Measurements from ENCODE around the gene DGKD. TPM values are rescaled to one million over a fixed set of nuclear protein-coding genes. Genes with fewer than 3 reads are reported as not detected.

Gene DGKD
- total RNA-seq, 1 donor from 2014 or later = 17.7 TPM

DNA sequence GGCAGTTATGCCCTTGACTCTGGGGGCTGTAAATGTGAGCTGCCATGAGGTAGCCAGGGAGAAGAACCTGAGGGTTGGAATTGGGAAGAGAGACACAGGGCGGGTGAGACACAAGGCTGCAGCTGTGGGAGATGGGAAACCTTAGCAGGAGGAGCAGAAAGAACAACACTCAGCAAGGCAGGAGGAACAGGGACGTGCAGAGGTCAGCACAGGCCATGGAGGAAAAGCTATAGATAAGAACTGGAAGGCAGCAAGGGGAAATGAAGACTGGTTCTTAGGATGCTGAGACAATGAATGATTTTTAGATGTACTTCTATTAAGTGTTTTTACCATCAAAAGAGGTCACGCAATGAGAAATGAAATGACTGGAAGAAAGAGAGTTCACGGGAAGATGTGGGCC is 132.1 kb downstream of the DGKD start:
- Histone ChIP-seq H3K4me1 (ENCODE audit: insufficient read depth, low read length) (peaks cover 33% of the 10 kb centered on the region), H2AFZ (ENCODE audit: low read depth, low read length) (no peak overlapping the region), H3K4me3 (ENCODE audit: insufficient read depth, low read depth, low read length) (no peak overlapping the region), H3K27ac (ENCODE audit: low read depth, low read length) (peak overlapping the region; percentile 94), H3K4me2 (ENCODE audit: low read length) (peak overlapping the region; percentile 68), H3K79me2 (ENCODE audit: insufficient read depth, low read length) (no peaks in the 10 kb centered on the region), H4K20me1 (ENCODE audit: insufficient read depth, low read length) (no peaks in the 10 kb centered on the region), H3K9me3 (ENCODE audit: insufficient read depth, low read depth, low read length) (no peaks in the 10 kb centered on the region), H3K27me3 (ENCODE audit: insufficient read depth, low read length) (no peaks in the 10 kb centered on the region), H3K9ac (ENCODE audit: low read length) (peak overlapping the region; percentile 78), H3K36me3 (ENCODE audit: insufficient read depth, low read length) (peaks cover 5% of the 10 kb centered on the region)
- Mint-ChIP-seq H3K4me3 (ENCODE audit: unreplicated experiment) (no peak overlapping the region), H3K27me3 (ENCODE audit: low read depth, unreplicated experiment) (no peaks in the 10 kb centered on the region), H3K27ac (ENCODE audit: unreplicated experiment) (peak overlapping the region; percentile 93), H3K9me3 (ENCODE audit: unreplicated experiment) (no peaks in the 10 kb centered on the region), H3K36me3 (ENCODE audit: low read depth, unreplicated experiment) (peaks cover 13% of the 10 kb centered on the region), H3K4me1 (ENCODE audit: low read depth, unreplicated experiment) (peaks cover 39% of the 10 kb centered on the region)
- TF ChIP-seq, protein P1, sequence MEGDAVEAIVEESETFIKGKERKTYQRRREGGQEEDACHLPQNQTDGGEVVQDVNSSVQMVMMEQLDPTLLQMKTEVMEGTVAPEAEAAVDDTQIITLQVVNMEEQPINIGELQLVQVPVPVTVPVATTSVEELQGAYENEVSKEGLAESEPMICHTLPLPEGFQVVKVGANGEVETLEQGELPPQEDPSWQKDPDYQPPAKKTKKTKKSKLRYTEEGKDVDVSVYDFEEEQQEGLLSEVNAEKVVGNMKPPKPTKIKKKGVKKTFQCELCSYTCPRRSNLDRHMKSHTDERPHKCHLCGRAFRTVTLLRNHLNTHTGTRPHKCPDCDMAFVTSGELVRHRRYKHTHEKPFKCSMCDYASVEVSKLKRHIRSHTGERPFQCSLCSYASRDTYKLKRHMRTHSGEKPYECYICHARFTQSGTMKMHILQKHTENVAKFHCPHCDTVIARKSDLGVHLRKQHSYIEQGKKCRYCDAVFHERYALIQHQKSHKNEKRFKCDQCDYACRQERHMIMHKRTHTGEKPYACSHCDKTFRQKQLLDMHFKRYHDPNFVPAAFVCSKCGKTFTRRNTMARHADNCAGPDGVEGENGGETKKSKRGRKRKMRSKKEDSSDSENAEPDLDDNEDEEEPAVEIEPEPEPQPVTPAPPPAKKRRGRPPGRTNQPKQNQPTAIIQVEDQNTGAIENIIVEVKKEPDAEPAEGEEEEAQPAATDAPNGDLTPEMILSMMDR (IDR thresholded peaks at IDR 0.05; ENCODE audit: insufficient read depth, low read depth, low read length) = no peak
- TF ChIP-seq EZH2 (IDR thresholded peaks at IDR 0.05; ENCODE audit: insufficient read depth, low read length) = no peak
- DNase-seq (ENCODE audit: low read depth) (no peak), FAIRE-seq (no peak)

DNA sequence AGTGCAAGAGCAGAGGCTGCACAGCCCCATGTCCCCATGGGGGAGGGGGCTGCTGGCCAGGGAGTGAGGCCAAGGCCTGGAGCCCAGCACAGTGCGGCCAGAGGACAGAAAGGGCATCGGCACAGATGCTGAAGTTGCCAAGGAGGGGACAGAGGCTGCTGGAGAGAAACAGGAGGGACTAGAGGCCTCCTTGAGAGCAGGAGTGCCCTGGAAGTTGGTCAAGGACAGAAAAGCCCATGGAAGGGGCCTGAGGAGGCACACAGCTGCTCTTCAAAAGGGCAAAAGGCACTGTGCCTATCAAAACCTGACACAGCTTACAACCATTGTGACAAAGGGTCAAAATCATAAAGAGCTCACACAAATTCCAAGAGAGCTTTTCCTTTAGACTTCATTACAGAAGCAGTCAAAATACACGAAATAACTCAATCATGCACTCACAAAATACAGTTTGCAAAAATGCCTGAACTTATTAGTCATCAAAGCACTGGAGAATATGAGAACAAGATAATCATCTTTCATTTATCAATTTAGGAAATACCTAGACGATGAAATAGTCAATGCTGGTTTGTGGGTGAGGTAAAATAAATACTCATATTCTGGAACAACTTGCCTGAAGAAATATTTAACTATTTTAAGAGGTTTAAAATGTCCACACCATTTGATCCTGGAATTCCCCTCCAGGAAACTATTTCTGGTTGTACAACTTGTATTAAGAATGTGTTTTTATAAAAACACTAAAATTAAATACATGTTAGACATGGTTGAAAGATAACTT is 132.7 kb downstream of the DGKD start:
- H2AFZ ChIP-seq (ENCODE audit: low read depth, low read length) = no peak overlapping the region
- peak; percentile 97 for DNase-seq (ENCODE audit: low read depth)
- no peaks in the 10 kb centered on the region for H3K27me3 Mint-ChIP-seq (ENCODE audit: low read depth, unreplicated experiment)

More for the DNA sequence above, 132.7 kb downstream of the DGKD start:
- Mint-ChIP-seq H3K27ac (ENCODE audit: unreplicated experiment) (peak overlapping the region; percentile 93), H3K4me3 (ENCODE audit: unreplicated experiment) (no peak overlapping the region), H3K9me3 (ENCODE audit: unreplicated experiment) (no peaks in the 10 kb centered on the region), H3K4me1 (ENCODE audit: low read depth, unreplicated experiment) (peaks cover 39% of the 10 kb centered on the region), H3K36me3 (ENCODE audit: low read depth, unreplicated experiment) (peaks cover 11% of the 10 kb centered on the region)
- H3K27me3 ChIP-seq (ENCODE audit: insufficient read depth, low read length) = no peaks in the 10 kb centered on the region
- TF ChIP-seq, protein P1 (IDR thresholded peaks at IDR 0.05; ENCODE audit: insufficient read depth, low read depth, low read length) = no peak
- H3K36me3 ChIP-seq (ENCODE audit: insufficient read depth, low read length) = peaks cover 5% of the 10 kb centered on the region
- no peaks in the 10 kb centered on the region for H4K20me1 ChIP-seq (ENCODE audit: insufficient read depth, low read length)
- H3K4me1 ChIP-seq (ENCODE audit: insufficient read depth, low read length) = peaks cover 33% of the 10 kb centered on the region
- peak; percentile 98 for FAIRE-seq
- H3K9ac ChIP-seq (ENCODE audit: low read length) = peak overlapping the region; percentile 78
- no peak overlapping the region for H3K4me3 ChIP-seq (ENCODE audit: insufficient read depth, low read depth, low read length)
- peak overlapping the region; percentile 68 for H3K4me2 ChIP-seq (ENCODE audit: low read length)
- peak overlapping the region; percentile 94 for H3K27ac ChIP-seq (ENCODE audit: low read depth, low read length)
- H3K79me2 ChIP-seq (ENCODE audit: insufficient read depth, low read length) = no peaks in the 10 kb centered on the region
- no peaks in the 10 kb centered on the region for H3K9me3 ChIP-seq (ENCODE audit: insufficient read depth, low read depth, low read length)
